22Rv1 (cell line): ENCODE results near the gene RNF111.

Experiments used
- CTCF ChIP-seq: fragments of 450-650 bp; IDR thresholded peaks from 2 replicates; pipeline ENCODE4 v1.5.1; 2017; ENCODE audit warnings: mild to moderate bottlenecking
- ZFX ChIP-seq: fragments of 450-650 bp; IDR thresholded peaks from 2 replicates; pipeline ENCODE4 v1.6.1; 2017; ENCODE audit warnings: antibody characterized with exemption, borderline replicate concordance

GRCh38 chr15:59026207-59026606, 38.7 kb downstream of the RNF111 start:
- TF ChIP-seq CTCF, result no peak
- no peak for TF ChIP-seq ZFX
